ENCODE data around the gene BRCA2. TPM values are rescaled to one million over a fixed set of nuclear protein-coding genes. Genes with fewer than 3 reads are reported as not detected.
"Not testable (repeated sequence)": the region's sequence is repeated elsewhere in the genome, so short reads cannot be mapped to it uniquely, and the experiment has no call there.

BRCA2 gene
- total RNA-seq, 1 donor from 2014 or later = 1.3 TPM

DNA sequence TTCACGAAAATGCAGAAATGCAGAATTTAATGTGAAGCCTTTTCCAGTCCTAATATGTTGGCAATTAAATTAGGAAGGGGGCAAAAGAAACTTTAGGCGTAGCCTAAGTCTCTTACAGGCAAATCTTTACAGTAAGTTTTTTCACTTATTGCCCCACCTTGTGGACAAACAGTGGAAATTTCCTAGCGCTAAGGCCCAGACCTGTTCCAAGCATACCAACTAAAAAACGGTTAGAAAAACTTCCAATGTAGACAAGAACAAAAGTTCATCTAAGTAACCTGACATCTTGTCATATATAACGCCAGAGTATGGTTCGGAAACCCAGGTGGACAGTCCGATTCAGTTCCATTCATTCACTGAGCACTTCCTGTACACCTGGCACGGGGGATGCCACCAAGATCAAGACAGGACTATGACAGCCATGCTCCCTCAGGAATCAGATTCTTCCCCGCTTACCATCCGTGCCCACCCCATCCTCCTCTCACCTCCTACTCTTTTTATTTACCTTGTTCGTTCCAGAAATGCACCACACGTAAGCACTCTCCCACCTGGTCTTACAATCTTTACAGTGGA is 5.1 kb upstream of the BRCA2 start:
- intact Hi-C loops (cut with DNase I) = loop anchor here (1.0 to 5.0 kb wide), 3 partner anchors 64 to 483 kb away; no protein-coding TSS in a partner anchor
- DNase-seq (ENCODE audit: low spot score) = no peak

DNA sequence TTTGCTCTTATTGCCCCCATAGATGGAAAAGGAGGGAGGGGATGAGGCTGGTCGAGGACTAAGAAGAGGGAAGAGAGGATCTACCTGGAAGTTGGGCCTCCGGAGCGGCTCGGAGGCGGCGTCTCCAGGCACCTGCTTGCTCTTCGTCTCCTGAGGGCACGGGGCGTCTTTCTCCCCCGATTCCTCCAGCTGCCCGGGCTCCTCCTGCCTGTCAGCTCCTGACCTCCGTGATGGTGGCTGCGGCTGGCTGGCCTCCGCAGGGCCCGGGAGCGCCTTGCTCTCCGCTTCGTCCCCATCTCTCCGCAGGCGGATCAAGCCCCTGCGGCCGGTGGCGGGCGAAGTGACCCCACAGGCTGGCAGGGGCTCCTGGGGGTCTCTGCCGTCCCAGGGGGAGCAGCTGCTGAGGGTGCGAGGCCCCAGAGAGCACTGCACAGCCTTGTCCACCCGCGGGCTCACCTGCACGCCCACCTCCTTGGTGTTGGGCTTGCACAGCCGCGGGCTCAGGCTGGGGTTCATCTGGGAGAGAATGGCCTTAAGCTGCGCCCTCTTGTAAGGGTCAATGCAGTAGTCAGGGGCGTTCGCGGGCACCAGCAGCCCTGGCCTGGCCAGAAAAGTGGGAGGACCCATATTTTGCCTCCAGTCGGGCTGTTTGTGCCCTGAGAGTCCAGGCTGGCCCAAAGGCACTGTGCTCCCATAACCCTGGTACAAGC is 4.0 kb upstream of the BRCA2 start:
- intact Hi-C loops (cut with DNase I) = loop anchor here (5.0 kb wide), 2 partner anchors 399 to 484 kb away; no protein-coding TSS in a partner anchor
- no peak for DNase-seq (ENCODE audit: low spot score)

DNA sequence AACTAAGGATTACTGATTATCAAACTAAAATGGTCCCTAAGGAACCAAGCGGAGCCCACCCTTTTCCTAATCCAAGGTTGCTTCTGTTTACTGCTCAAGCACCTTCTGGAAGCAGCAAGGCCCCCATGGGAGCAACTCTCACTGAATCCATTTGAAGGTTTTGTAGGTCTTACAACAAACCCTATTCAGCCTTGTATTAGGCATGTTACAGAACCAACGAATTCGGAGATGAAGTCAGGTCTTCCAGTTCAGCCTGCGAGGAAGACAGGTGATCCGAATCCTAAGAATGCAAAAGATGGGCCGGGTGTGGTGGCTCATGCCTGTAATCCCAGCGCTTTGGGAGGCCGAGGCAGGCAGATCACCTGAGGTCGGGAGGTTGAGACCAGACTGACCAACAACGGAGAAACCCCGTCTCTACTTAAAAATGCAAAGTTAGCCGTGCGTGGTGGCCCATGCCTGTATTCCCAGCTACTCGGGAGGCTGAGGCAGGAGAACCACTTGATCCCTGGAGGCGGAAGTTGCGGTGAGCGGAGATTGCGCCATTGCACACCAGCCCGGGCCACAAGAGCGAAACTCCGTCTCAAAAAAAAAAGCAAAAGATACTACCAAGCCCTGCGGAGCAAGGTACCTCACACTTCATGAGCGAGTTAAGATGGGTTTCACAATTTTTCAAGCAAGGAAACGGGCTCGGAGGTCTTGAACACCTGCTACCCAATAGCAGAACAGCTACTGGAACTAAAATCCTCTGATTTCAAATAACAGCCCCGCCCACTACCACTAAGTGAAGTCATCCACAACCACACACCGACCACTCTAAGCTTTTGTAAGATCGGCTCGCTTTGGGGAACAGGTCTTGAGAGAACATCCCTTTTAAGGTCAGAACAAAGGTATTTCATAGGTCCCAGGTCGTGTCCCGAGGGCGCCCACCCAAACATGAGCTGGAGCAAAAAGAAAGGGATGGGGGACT is 754 bp upstream of the BRCA2 start:
- peak; percentile 89 for DNase-seq (ENCODE audit: low spot score)
- intact Hi-C loops (cut with DNase I) = loop anchor here (5.0 kb wide), 2 partner anchors 402 to 487 kb away; no protein-coding TSS in a partner anchor

DNA sequence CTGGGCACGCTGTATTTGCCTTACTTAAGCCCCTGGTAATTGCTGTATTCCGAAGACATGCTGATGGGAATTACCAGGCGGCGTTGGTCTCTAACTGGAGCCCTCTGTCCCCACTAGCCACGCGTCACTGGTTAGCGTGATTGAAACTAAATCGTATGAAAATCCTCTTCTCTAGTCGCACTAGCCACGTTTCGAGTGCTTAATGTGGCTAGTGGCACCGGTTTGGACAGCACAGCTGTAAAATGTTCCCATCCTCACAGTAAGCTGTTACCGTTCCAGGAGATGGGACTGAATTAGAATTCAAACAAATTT is 676 bp downstream of the BRCA2 start:
- intact Hi-C loops (cut with DNase I) = no loop called here
- no peak for DNase-seq (ENCODE audit: low spot score)

DNA sequence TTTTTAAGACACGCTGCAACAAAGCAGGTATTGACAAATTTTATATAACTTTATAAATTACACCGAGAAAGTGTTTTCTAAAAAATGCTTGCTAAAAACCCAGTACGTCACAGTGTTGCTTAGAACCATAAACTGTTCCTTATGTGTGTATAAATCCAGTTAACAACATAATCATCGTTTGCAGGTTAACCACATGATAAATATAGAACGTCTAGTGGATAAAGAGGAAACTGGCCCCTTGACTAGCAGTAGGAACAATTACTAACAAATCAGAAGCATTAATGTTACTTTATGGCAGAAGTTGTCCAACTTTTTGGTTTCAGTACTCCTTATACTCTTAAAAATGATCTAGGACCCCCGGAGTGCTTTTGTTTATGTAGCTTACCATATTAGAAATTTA is 1.2 kb downstream of the BRCA2 start:
- DNase-seq (ENCODE audit: low spot score) = no peak
- intact Hi-C loops (cut with DNase I) = no loop called here

DNA sequence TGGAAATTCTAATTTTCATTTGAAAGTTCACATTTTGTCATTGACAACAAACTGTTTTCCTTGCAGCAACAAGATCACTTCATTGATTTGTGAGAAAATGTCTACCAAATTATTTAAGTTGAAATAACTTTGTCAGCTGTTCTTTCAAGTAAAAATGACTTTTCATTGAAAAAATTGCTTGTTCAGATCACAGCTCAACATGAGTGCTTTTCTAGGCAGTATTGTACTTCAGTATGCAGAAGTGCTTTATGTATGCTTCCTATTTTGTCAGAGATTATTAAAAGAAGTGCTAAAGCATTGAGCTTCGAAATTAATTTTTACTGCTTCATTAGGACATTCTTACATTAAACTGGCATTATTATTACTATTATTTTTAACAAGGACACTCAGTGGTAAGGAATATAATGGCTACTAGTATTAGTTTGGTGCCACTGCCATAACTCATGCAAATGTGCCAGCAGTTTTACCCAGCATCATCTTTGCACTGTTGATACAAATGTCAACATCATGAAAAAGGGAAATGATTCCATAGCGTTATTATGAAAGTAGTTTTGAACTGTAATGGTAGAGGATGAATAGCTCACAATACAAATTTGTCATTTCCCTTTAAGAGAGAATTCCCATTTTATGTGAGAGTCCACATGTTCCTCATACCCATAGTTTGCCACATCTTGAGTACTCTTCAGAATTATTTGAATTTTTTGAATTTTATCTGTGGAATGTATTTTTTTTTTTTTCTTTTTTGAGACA is 2.6 kb downstream of the BRCA2 start:
- DNase-seq (ENCODE audit: low spot score) = no peak
- intact Hi-C loops (cut with DNase I) = no loop called here

DNA sequence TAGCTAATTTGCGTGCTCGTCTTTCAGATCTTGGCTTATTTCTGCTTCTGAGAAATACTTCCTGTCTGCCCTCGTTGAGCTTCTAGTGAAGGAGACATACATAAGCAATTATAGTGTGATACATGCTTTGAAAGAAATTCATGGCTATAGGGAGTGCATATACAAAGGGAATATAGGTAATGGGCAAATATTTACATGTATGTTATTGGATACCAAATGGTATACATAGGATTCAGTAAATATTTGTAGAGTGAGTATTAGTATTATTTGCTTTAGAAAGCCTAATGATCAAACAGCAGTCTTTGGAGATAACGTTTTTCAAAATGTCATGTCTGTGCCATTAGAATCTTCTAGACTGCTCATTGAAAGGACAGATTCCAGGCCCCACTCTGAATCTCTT is 5.2 kb downstream of the BRCA2 start:
- intact Hi-C loops (cut with DNase I) = no loop called here
- DNase-seq (ENCODE audit: low spot score) = no peak

DNA sequence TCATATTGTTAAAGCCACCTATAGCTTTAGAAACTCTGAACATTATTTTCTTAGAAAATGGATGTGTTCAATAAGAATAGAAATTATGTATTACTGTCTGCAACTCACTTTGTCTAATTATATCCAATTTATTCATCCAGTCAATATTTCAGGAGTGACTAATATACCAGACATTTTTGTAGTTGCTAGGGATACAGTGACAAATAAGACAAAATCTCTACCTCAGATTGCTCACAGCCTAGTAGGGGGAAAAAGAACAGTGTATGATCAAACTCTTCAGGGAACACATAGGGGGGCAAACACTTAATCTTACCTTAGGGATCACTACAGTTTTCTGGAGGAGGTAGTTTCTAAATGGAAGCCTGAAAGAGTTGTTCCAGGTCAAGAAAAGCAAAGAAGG is 8.6 kb downstream of the BRCA2 start:
- intact Hi-C loops (cut with DNase I) = no loop called here
- DNase-seq (ENCODE audit: low spot score) = no peak

DNA sequence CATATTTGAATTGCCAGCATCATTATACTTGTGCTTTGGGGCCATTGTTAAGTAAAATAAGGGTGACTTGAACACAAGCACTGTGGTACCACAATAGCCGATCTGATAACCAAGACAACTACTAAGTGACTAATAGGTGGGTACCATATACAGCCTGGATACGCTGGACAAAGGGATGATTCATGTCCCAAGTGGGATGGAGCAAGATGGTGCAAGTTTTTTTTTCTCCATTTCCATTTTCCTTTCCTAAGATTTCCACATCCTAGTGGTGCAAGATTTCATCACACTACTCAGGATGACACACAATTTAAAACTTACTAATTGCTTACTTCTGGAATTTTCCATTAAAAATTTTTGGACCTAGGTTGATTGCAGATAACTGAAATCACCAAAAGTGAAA is 15.1 kb downstream of the BRCA2 start:
- intact Hi-C loops (cut with DNase I) = no loop called here

DNA sequence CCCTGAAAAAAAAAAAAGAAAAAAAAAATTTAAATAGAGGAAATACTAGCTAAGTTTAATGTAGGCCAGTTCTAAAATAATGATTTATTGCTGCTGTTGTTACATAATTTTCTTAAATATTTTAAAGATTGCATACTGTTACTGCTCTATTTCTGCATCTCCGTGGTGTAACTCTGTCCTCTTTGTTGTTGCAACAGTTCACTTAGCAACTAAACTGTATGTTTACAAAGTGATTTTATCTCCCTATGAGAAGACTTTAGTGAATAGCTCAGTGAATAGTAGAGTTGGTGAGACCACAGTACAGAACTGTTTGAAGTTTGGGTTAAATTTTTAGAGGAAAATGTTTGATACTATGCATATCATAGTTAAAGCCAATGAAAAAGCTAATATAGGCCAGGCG is 19.4 kb downstream of the BRCA2 start:
- DNase-seq (ENCODE audit: low spot score) = no peak
- intact Hi-C loops (cut with DNase I) = no loop called here

More for the DNA sequence above, 15.1 kb downstream of the BRCA2 start:
- DNase-seq (ENCODE audit: low spot score) = no peak

DNA sequence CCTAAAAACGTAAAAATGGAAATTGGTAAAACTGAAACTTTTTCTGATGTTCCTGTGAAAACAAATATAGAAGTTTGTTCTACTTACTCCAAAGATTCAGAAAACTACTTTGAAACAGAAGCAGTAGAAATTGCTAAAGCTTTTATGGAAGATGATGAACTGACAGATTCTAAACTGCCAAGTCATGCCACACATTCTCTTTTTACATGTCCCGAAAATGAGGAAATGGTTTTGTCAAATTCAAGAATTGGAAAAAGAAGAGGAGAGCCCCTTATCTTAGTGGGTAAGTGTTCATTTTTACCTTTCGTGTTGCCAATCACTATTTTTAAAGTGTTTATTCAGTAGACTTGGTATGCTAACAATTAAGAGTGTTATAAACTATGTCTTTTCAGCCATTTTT is 25.6 kb downstream of the BRCA2 start:
- DNase-seq (ENCODE audit: low spot score) = no peak
- intact Hi-C loops (cut with DNase I) = no loop called here

DNA sequence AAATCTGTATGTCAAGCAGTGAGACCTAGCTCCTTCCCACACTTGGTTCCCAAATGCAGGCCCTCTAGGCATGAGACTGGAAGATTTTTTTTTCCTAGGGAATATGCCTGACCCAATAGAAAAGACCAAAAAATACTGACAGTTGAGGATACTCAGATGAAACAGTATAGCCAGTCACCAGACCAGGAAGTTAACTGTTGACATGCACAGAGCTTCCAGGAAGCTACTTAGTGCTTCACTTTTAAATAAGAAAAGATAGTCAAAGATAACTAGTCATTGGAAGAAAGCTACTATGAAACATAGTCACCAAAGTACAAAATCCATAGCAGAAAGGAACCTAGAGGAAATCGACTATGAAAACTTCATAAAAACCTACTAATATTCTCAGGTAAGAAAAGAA is 32.3 kb downstream of the BRCA2 start:
- intact Hi-C loops (cut with DNase I) = no loop called here
- DNase-seq (ENCODE audit: low spot score) = no peak

DNA sequence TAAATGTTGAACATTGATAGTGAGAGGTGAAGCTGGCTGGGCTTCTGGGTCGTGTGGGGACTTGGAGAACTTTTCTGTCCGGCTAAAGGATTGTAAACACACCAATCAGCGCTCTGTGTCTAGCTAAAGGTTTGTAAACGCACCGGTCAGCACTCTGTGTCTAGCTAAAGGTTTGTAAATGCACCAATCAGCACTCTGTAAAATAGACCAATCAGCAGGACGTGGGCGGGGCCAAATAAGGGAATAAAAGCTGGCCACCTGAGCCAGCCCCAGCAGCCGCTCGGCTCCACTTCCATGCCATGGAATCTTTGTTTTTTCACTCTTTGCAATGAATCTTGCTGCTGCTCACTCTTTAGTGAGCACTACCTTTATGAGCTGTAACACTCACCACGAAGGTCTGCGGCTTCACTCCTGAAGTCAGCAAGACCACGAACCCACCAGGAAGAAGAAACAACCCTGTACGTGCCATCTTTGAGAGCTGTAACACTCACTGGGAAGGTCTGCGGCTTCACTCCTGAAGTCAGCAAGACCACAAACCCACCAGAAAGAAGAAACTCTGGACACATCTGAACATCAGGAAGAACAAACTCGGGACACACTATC is 35.6 kb downstream of the BRCA2 start:
- intact Hi-C loops (cut with DNase I); DNase-seq (ENCODE audit: low spot score): not testable (repeated sequence)

DNA sequence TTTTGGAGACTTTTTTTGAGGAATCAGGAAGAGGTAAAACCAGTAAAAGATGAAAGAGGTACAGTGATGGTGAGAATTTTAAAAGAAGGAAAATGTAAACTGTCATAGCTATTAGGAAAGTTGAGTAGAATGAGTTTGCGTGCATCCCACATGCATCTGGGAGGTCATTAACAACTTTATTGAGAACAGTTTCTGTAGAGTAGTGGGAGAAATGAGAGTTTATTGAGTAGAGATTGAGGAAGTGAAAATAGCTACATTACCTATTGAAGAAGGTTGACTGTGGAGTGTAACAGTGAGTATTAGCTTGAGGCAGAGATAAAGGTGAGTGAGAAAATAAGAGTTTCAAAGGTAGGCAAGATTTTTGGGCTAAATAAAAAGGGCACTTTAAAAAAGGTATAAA is 38.7 kb downstream of the BRCA2 start:
- intact Hi-C loops (cut with DNase I) = no loop called here
- DNase-seq (ENCODE audit: low spot score) = no peak

DNA sequence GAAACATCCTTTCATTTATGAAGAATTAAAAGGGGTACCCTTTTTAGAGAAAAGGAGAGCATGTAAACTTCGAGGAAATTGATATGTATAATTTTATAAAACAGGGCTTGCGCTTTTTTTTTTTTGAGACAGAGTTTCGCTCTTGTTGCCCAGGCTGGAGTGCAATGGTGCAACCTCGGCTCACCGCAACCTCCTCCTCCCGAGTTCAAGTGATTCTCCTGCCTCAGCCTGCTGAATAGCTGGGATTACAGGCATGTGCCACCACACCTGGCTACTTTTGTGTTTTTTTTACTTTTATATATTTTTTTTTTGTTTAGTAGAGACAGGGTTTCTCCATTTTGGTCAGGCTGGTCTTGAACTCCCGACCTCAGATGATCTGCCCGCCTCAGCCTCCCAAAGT is 40.6 kb downstream of the BRCA2 start:
- DNase-seq (ENCODE audit: low spot score); intact Hi-C loops (cut with DNase I): not testable (repeated sequence)

DNA sequence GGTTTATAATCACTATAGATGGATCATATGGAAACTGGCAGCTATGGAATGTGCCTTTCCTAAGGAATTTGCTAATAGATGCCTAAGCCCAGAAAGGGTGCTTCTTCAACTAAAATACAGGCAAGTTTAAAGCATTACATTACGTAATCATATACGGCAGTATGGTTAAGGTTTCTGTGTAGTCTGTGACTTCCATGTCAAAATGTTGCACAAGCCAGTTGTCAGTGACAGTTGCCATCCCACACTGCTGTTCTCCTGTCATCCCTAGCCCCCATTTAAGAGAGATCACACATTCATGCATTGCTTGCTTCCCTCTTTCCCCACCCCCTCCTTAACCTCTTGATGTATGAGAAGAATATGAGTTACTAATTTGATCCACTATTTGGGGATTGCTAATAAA is 47.3 kb downstream of the BRCA2 start:
- DNase-seq (ENCODE audit: low spot score) = no peak
- intact Hi-C loops (cut with DNase I) = no loop called here

DNA sequence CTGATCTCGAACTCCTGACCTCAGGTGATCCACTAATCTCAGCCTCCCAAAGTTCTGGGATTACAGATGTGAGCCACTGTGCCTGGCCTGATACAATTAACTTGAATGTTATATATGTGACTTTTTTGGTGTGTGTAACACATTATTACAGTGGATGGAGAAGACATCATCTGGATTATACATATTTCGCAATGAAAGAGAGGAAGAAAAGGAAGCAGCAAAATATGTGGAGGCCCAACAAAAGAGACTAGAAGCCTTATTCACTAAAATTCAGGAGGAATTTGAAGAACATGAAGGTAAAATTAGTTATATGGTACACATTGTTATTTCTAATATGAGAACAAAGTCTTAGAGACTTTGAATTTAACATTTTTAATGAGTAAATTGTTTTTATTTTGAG is 55.5 kb downstream of the BRCA2 start:
- DNase-seq (ENCODE audit: low spot score) = no peak
- intact Hi-C loops (cut with DNase I) = no loop called here

DNA sequence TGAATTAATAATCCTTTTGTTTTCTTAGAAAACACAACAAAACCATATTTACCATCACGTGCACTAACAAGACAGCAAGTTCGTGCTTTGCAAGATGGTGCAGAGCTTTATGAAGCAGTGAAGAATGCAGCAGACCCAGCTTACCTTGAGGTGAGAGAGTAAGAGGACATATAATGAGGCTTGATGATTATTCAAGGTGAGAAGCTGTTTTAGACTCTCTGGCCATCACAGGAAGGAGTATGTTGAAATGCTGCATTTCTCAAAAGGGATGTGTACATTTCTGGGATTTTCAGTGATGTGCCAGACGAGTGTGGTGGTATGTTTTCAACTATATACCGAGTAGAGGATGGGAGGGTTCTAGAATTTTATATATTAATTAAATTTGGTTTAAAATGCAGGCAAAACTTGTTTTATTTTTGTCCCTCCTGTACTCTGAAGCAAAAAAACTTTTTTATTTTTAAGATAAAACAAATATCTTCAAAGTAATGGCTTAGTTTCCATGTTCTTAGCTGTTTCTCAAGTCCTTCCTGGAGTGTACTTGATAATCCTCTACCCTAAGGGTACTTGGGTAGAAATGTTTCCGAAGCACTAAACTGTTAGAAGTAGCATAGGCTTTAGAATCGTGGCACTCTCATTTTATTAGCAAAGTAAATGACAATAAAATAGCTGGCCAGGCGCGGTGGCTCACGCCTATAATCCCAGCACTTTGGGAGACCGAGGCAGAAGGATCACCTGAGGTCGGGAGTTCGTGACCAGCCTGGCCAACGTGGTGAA is 61.5 kb downstream of the BRCA2 start:
- no peak for DNase-seq (ENCODE audit: low spot score)
- intact Hi-C loops (cut with DNase I) = no loop called here

DNA sequence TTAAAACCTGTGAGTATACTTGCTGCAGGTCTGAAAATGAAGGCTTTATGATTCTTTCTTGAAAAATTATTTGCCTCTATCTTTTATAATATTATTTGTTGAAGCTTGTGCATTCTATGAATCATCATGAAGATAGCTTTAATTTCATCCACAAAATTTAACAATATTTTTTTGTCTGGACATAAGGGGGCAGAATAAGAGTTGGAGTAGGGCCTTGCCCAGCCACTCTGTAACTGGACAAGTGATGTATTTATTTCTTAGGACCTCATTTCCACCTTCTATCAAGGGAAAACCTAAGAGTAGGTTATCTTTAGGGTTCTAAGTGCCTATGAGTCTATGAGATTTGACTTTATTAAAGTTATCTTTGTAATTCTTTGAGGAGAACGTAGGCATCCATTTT is 62.7 kb downstream of the BRCA2 start:
- no peak for DNase-seq (ENCODE audit: low spot score)
- intact Hi-C loops (cut with DNase I) = no loop called here

Measured in cardiac septum (tissue), 1 donor.